ENCODE measurements around the gene LIME1. TPM values are rescaled to one million over a fixed set of nuclear protein-coding genes. Genes with fewer than 3 reads are reported as not detected.

The LIME1 gene
- total RNA-seq, 1 donor from 2014 or later = 16.6 TPM

DNA sequence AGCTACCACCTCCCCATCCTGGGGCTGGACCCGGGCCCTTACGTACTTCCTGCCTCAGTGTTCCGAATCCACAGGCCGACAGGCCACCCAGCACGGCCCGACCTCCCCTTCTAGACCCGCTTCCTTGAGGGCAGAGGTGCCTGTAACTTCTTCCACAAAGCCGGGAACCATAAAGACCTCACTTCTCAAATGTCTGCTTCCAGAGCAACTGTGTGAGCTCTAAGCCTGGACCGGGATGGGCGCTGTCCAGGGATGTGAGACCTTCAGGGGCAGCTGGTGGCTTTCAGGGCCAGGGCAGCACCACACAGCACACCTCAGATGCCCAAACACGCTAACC is 12.4 kb downstream of the LIME1 start:
- TF ChIP-seq, protein P1, sequence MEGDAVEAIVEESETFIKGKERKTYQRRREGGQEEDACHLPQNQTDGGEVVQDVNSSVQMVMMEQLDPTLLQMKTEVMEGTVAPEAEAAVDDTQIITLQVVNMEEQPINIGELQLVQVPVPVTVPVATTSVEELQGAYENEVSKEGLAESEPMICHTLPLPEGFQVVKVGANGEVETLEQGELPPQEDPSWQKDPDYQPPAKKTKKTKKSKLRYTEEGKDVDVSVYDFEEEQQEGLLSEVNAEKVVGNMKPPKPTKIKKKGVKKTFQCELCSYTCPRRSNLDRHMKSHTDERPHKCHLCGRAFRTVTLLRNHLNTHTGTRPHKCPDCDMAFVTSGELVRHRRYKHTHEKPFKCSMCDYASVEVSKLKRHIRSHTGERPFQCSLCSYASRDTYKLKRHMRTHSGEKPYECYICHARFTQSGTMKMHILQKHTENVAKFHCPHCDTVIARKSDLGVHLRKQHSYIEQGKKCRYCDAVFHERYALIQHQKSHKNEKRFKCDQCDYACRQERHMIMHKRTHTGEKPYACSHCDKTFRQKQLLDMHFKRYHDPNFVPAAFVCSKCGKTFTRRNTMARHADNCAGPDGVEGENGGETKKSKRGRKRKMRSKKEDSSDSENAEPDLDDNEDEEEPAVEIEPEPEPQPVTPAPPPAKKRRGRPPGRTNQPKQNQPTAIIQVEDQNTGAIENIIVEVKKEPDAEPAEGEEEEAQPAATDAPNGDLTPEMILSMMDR (IDR thresholded peaks at IDR 0.05; ENCODE audit: partially characterized antibody, unreplicated experiment) = no peak
- no peak overlapping the region for H3K4me3 Mint-ChIP-seq (ENCODE audit: unreplicated experiment)
- no peak for DNase-seq
- H3K36me3 Mint-ChIP-seq (ENCODE audit: unreplicated experiment) = no peaks in the 10 kb centered on the region
- peak overlapping the region; percentile 38 for H3K27ac Mint-ChIP-seq (ENCODE audit: unreplicated experiment)
- peaks cover 10% of the 10 kb centered on the region for H3K27me3 Mint-ChIP-seq (ENCODE audit: unreplicated experiment)
- H3K4me1 Mint-ChIP-seq (ENCODE audit: low read depth, unreplicated experiment) = peaks cover 4% of the 10 kb centered on the region
- peaks cover 14% of the 10 kb centered on the region for H3K9me3 Mint-ChIP-seq (ENCODE audit: unreplicated experiment)

DNA sequence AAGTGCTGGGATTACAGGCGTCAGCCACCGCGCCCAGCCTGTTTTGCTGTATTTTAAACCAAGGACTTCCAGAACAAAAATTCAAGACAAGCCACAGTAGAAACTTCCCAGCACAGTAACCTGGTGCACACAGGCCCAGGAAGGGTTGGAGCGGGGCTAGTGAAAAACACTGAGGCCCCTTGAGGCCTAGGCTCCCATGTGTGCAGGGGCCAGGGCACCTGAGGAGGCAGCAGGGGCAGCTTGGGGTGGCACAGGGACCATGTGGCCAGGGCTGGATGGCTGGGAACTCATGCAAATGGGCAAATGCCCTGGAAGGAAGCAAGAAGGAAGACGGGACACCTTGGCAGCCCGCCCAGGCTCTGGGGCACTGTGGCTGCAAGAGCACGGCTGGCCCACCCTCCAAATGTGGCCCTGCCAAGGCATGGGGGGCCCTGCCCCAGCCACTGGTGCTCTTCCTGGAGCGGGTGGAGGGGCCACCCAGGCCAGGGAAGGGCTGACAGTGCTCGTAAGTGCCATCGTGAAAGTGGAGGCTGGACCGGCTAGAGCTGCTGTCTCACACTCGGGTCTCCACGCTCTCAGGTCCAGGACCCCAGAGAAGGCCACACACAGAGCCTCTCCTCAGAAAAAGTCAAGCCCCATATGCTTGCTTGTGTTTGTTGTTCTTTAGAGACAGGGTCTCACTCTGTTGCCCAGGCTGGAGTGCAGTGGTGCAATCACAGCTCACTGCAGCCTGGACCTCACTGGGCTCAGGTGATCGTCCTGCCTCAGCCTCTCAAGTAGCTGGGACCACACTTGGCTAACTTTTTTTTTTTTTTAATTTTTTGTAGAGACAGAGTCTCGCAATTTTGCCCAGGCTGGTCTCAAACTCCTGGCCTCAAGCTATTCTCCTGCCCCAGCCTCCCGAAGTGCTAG is 13.4 kb downstream of the LIME1 start:
- Mint-ChIP-seq H3K4me1 (ENCODE audit: low read depth, unreplicated experiment) (peaks cover 10% of the 10 kb centered on the region), H3K9me3 (ENCODE audit: unreplicated experiment) (peaks cover 14% of the 10 kb centered on the region), H3K27me3 (ENCODE audit: unreplicated experiment) (peaks cover 9% of the 10 kb centered on the region), H3K36me3 (ENCODE audit: unreplicated experiment) (no peaks in the 10 kb centered on the region), H3K27ac (ENCODE audit: unreplicated experiment) (no peak overlapping the region), H3K4me3 (ENCODE audit: unreplicated experiment) (no peak overlapping the region)
- TF ChIP-seq, protein P1 (IDR thresholded peaks at IDR 0.05; ENCODE audit: partially characterized antibody, unreplicated experiment) = no peak
- DNase-seq = no peak

DNA sequence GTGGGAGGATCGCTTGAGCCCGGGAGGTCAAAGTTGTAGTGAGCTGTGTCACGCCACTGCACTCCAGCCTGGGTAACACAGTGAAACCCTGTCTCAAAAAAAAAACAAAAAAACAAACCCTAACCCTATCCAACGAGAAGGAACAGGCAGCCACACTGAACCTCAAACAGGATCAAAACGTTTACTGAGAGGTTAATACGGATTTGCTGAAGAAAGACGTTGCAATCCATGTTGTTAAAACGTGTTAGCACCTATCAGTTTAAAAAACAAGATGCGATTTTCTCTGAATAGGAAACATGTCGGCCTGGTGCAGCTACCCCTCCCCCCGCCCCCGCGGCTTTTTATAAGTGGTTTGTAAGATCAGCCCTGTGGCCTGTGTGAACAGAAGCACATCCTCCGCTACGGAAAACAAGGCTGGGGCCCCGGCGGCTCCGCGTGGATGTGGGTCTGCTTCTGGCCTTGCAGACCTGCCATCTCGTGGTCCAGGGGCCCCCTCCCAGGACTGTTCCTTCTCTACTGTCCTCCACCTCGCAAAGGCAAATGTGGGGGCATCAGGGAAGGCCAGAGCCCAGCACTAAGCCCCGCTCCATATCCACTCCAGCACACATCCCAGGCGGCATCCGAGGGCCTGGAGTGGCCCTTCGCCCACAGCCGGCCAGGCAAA is 14.5 kb downstream of the LIME1 start:
- Mint-ChIP-seq H3K4me1 (ENCODE audit: low read depth, unreplicated experiment) (peaks cover 15% of the 10 kb centered on the region), H3K27ac (ENCODE audit: unreplicated experiment) (peak overlapping the region; percentile 12), H3K4me3 (ENCODE audit: unreplicated experiment) (no peak overlapping the region), H3K9me3 (ENCODE audit: unreplicated experiment) (peaks cover 20% of the 10 kb centered on the region), H3K36me3 (ENCODE audit: unreplicated experiment) (no peaks in the 10 kb centered on the region), H3K27me3 (ENCODE audit: unreplicated experiment) (peaks cover 11% of the 10 kb centered on the region)
- DNase-seq = no peak
- TF ChIP-seq, protein P1 (IDR thresholded peaks at IDR 0.05; ENCODE audit: partially characterized antibody, unreplicated experiment) = no peak

GRCh38 chr20:63751471-63752271 is 15.2 kb downstream of the LIME1 start:
- Mint-ChIP-seq H3K4me3 (ENCODE audit: unreplicated experiment) (no peak overlapping the region), H3K4me1 (ENCODE audit: low read depth, unreplicated experiment) (peaks cover 18% of the 10 kb centered on the region), H3K27ac (ENCODE audit: unreplicated experiment) (no peak overlapping the region), H3K27me3 (ENCODE audit: unreplicated experiment) (peaks cover 11% of the 10 kb centered on the region), H3K9me3 (ENCODE audit: unreplicated experiment) (peaks cover 20% of the 10 kb centered on the region), H3K36me3 (ENCODE audit: unreplicated experiment) (no peaks in the 10 kb centered on the region)
- TF ChIP-seq, protein P1 (IDR thresholded peaks at IDR 0.05; ENCODE audit: partially characterized antibody, unreplicated experiment) = no peak
- no peak for DNase-seq
